HEK293 (cell line): Measurements from ENCODE around the gene PIGL.

ENCODE experiments used
- BCL11A ChIP-seq: fragments of 450-650 bp; formaldehyde crosslinking; IDR thresholded peaks from 2 replicates; pipeline ENCODE4 v1.5.1; 2016; ENCODE audit warnings: low read depth, missing biosample characterization, missing genetic modification characterization
- GFI1B ChIP-seq: fragments of 450-650 bp; formaldehyde crosslinking; IDR thresholded peaks from 2 replicates; pipeline ENCODE4 v1.5.1; 2016; ENCODE audit warnings: missing biosample characterization, missing genetic modification characterization
- GLIS2 ChIP-seq: fragments of 450-650 bp; formaldehyde crosslinking; IDR thresholded peaks from 2 replicates; pipeline ENCODE4 v1.5.1; 2016; ENCODE audit warnings: missing biosample characterization, missing genetic modification characterization
- HOXC10 ChIP-seq: sonication (generic); formaldehyde crosslinking; IDR thresholded peaks from 2 replicates; pipeline ENCODE4 v1.8.1; 2023; ENCODE audit warnings: mild to moderate bottlenecking, missing genetic modification reagents
- MYNN ChIP-seq: fragments of 450-650 bp; formaldehyde crosslinking; IDR thresholded peaks from 2 replicates; pipeline ENCODE4 v1.5.1; 2016; ENCODE audit warnings: missing biosample characterization, missing genetic modification characterization, borderline replicate concordance
- MZF1 ChIP-seq: fragments of 450-650 bp; formaldehyde crosslinking; IDR thresholded peaks from 2 replicates; pipeline ENCODE4 v1.5.1; 2017; ENCODE audit warnings: missing biosample characterization, missing genetic modification characterization, borderline replicate concordance
- OVOL3 ChIP-seq: fragments of 450-650 bp; formaldehyde crosslinking; IDR thresholded peaks from 2 replicates; pipeline ENCODE4 v1.5.1; 2016; ENCODE audit warnings: missing biosample characterization, missing genetic modification characterization
- PBX3 ChIP-seq: sonication (generic); formaldehyde crosslinking; IDR thresholded peaks from 2 replicates; pipeline ENCODE4 v1.8.1; 2022; ENCODE audit warnings: mild to moderate bottlenecking, moderate library complexity, missing genetic modification reagents
- YY2 ChIP-seq: fragments of 450-650 bp; formaldehyde crosslinking; IDR thresholded peaks from 2 replicates; pipeline ENCODE4 v1.5.1; 2016; ENCODE audit warnings: missing biosample characterization, missing genetic modification characterization
- ZBTB1 ChIP-seq: fragments of 450-650 bp; formaldehyde crosslinking; IDR thresholded peaks from 2 replicates; pipeline ENCODE4 v1.5.1; 2016; ENCODE audit warnings: missing biosample characterization, missing genetic modification characterization
- ZBTB20 ChIP-seq: fragments of 450-650 bp; formaldehyde crosslinking; IDR thresholded peaks from 2 replicates; pipeline ENCODE4 v1.5.1; 2016; ENCODE audit warnings: missing biosample characterization, missing genetic modification characterization
- ZBTB26 ChIP-seq: fragments of 450-650 bp; formaldehyde crosslinking; optimal IDR thresholded peaks from 2 replicates; pipeline ENCODE3; 2016; ENCODE audit warnings: missing biosample characterization, mild to moderate bottlenecking, missing genetic modification characterization
- ZNF132 ChIP-seq: fragments of 450-650 bp; formaldehyde crosslinking; IDR thresholded peaks from 2 replicates; pipeline ENCODE4 v1.5.1; 2017; ENCODE audit warnings: missing biosample characterization, missing genetic modification characterization, borderline replicate concordance
- ZNF138 ChIP-seq: fragments of 450-650 bp; formaldehyde crosslinking; IDR thresholded peaks from 2 replicates; pipeline ENCODE4 v1.5.1; 2016; ENCODE audit warnings: missing biosample characterization, missing genetic modification characterization, borderline replicate concordance
- ZNF174 ChIP-seq: fragments of 450-650 bp; formaldehyde crosslinking; IDR thresholded peaks from 2 replicates; pipeline ENCODE4 v1.5.0; 2017; ENCODE audit warnings: missing biosample characterization, mild to moderate bottlenecking, missing genetic modification characterization
- ZNF175 ChIP-seq: fragments of 450-650 bp; formaldehyde crosslinking; IDR thresholded peaks from 2 replicates; pipeline ENCODE4 v1.5.1; 2016; ENCODE audit warnings: missing biosample characterization, missing genetic modification characterization
- ZNF211 ChIP-seq: fragments of 450-650 bp; formaldehyde crosslinking; IDR thresholded peaks from 2 replicates; pipeline ENCODE4 v1.5.1; 2016; ENCODE audit warnings: low read depth, missing biosample characterization, missing genetic modification characterization
- ZNF423 ChIP-seq: fragments of 450-650 bp; formaldehyde crosslinking; IDR thresholded peaks from 2 replicates; pipeline ENCODE4 v1.5.1; 2016; ENCODE audit warnings: missing biosample characterization, missing genetic modification characterization
- ZNF48 ChIP-seq: fragments of 450-650 bp; formaldehyde crosslinking; IDR thresholded peaks from 2 replicates; pipeline ENCODE4 v1.5.1; 2016; ENCODE audit warnings: missing biosample characterization, missing genetic modification characterization
- ZNF521 ChIP-seq: fragments of 450-650 bp; formaldehyde crosslinking; IDR thresholded peaks from 2 replicates; pipeline ENCODE4 v1.5.1; 2017; ENCODE audit warnings: missing biosample characterization, mild to moderate bottlenecking, missing genetic modification characterization
- ZNF585B ChIP-seq: fragments of 450-650 bp; formaldehyde crosslinking; IDR thresholded peaks from 2 replicates; pipeline ENCODE4 v1.5.1; 2016; ENCODE audit warnings: missing biosample characterization, missing genetic modification characterization
- ZNF654 ChIP-seq: fragments of 450-650 bp; formaldehyde crosslinking; IDR thresholded peaks from 2 replicates; pipeline ENCODE4 v1.5.1; 2016; ENCODE audit warnings: low read depth, missing biosample characterization, missing genetic modification characterization
- ZSCAN5A ChIP-seq: fragments of 450-650 bp; formaldehyde crosslinking; IDR thresholded peaks from 2 replicates; pipeline ENCODE4 v1.5.1; 2016; ENCODE audit warnings: missing biosample characterization, missing genetic modification characterization
- TF ChIP-seq, protein P1 (sequence below): fragments of 450-650 bp; formaldehyde crosslinking; conservative IDR thresholded peaks from 2 replicates; pipeline ENCODE4 v1.5.1; 2016; ENCODE audit warnings: low read depth, missing biosample characterization, missing genetic modification characterization
- TF ChIP-seq, protein P2 (sequence below): fragments of 450-650 bp; IDR thresholded peaks from 2 replicates; pipeline ENCODE4 v1.5.1; 2018; ENCODE audit warnings: missing biosample characterization, mild to moderate bottlenecking, missing genetic modification characterization
- TF ChIP-seq, protein P3 (sequence below): fragments of 450-650 bp; formaldehyde crosslinking; IDR thresholded peaks from 2 replicates; pipeline ENCODE4 v1.5.1; 2016; ENCODE audit warnings: missing biosample characterization, missing genetic modification characterization
- TF ChIP-seq, protein P4 (sequence below): fragments of 450-650 bp; formaldehyde crosslinking; IDR thresholded peaks from 2 replicates; pipeline ENCODE4 v1.5.1; 2017; ENCODE audit warnings: missing biosample characterization, missing genetic modification characterization

Gene PIGL

DNA sequence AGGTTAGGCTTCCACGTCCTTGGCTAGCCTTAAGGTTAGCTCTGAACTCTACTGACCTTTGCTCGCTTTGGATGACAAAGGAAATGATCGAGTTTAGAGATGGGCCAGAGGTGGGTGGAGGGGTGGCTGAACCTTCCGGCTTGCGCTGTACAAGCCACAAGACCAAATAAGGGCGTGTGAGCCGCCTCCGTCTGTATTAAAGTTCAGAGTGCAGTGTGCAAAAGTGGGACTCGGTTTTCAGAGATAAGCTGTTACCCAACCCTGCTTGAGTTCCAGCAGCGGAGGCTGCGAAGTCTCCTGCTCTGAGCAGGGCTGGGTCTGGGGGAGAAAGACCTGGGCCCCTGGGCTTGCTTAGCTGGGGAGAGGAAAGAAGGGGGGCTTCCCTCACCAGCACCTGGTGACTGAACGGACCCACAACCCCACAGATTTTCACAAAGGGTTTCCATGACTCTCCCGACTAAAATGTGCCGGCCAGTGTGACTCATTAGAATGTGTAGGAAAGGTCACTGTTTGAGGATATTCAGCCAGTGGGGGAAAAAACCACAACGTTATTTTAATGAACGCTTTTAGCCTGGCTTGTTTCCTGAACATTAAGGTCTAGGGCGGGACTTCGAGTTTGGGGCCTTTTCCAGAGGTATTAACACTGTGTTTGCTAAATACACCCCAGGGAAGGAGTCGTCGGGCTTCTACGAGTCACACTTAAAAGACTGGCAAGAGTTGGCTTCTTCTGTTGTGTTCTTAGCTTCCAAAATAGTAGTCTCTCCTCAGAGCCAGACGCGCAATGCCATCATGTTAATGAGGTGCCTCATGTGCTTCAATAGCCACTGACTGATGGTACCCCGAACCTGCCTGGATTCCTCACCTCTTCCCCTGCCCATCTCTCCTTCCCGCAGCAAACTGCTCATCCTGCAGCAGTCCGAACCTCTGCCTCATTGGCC, 69.3 kb downstream of the PIGL start (continued):
- TF ChIP-seq ZBTB26 (tag by site-specific recombination) (no peak), OVOL3 (tag by site-specific recombination) (no peak), ZBTB1 (tag by site-specific recombination) (no peak), ZNF585B (tag by site-specific recombination) (no peak), GFI1B (no peak), MZF1 (no peak), ZNF48 (tag by site-specific recombination) (no peak), ZNF175 (tag by site-specific recombination) (no peak), ZNF132 (tag by site-specific recombination) (no peak), ZNF138 (tag by site-specific recombination) (no peak), YY2 (tag by site-specific recombination) (no peak), MYNN (tag by site-specific recombination) (peak; percentile 98), BCL11A (tag by site-specific recombination) (no peak), ZNF211 (tag by site-specific recombination) (no peak), ZNF654 (tag by site-specific recombination) (no peak; the same call in 1 of the 2 replicates), ZNF174 (tag by site-specific recombination) (no peak), ZSCAN5A (tag by site-specific recombination) (no peak), GLIS2 (tag by site-specific recombination) (no peak; the same call in none of the 2 replicates), ZNF423 (no peak), ZBTB20 (peak; percentile 74), HOXC10 (CRISPR knock-in tag) (no peak), ZNF521 (no peak), PBX3 (CRISPR knock-in tag) (no peak)
- TF ChIP-seq, protein P1, sequence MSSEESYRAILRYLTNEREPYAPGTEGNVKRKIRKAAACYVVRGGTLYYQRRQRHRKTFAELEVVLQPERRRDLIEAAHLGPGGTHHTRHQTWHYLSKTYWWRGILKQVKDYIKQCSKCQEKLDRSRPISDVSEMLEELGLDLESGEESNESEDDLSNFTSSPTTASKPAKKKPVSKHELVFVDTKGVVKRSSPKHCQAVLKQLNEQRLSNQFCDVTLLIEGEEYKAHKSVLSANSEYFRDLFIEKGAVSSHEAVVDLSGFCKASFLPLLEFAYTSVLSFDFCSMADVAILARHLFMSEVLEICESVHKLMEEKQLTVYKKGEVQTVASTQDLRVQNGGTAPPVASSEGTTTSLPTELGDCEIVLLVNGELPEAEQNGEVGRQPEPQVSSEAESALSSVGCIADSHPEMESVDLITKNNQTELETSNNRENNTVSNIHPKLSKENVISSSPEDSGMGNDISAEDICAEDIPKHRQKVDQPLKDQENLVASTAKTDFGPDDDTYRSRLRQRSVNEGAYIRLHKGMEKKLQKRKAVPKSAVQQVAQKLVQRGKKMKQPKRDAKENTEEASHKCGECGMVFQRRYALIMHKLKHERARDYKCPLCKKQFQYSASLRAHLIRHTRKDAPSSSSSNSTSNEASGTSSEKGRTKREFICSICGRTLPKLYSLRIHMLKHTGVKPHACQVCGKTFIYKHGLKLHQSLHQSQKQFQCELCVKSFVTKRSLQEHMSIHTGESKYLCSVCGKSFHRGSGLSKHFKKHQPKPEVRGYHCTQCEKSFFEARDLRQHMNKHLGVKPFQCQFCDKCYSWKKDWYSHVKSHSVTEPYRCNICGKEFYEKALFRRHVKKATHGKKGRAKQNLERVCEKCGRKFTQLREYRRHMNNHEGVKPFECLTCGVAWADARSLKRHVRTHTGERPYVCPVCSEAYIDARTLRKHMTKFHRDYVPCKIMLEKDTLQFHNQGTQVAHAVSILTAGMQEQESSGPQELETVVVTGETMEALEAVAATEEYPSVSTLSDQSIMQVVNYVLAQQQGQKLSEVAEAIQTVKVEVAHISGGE (tag by site-specific recombination), result no peak
- TF ChIP-seq, protein P2, sequence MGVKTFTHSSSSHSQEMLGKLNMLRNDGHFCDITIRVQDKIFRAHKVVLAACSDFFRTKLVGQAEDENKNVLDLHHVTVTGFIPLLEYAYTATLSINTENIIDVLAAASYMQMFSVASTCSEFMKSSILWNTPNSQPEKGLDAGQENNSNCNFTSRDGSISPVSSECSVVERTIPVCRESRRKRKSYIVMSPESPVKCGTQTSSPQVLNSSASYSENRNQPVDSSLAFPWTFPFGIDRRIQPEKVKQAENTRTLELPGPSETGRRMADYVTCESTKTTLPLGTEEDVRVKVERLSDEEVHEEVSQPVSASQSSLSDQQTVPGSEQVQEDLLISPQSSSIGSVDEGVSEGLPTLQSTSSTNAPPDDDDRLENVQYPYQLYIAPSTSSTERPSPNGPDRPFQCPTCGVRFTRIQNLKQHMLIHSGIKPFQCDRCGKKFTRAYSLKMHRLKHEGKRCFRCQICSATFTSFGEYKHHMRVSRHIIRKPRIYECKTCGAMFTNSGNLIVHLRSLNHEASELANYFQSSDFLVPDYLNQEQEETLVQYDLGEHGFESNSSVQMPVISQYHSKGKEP (tag by site-specific recombination), result no peak
- TF ChIP-seq, protein P3, sequence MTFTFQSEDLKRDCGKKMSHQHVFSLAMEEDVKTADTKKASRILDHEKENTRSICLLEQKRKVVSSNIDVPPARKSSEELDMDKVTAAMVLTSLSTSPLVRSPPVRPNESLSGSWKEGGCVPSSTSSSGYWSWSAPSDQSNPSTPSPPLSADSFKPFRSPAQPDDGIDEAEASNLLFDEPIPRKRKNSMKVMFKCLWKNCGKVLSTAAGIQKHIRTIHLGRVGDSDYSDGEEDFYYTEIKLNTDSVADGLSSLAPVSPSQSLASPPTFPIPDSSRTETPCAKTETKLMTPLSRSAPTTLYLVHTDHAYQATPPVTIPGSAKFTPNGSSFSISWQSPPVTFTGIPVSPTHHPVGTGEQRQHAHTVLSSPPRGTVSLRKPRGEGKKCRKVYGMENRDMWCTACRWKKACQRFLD (tag by site-specific recombination), result no peak
- TF ChIP-seq, protein P4, sequence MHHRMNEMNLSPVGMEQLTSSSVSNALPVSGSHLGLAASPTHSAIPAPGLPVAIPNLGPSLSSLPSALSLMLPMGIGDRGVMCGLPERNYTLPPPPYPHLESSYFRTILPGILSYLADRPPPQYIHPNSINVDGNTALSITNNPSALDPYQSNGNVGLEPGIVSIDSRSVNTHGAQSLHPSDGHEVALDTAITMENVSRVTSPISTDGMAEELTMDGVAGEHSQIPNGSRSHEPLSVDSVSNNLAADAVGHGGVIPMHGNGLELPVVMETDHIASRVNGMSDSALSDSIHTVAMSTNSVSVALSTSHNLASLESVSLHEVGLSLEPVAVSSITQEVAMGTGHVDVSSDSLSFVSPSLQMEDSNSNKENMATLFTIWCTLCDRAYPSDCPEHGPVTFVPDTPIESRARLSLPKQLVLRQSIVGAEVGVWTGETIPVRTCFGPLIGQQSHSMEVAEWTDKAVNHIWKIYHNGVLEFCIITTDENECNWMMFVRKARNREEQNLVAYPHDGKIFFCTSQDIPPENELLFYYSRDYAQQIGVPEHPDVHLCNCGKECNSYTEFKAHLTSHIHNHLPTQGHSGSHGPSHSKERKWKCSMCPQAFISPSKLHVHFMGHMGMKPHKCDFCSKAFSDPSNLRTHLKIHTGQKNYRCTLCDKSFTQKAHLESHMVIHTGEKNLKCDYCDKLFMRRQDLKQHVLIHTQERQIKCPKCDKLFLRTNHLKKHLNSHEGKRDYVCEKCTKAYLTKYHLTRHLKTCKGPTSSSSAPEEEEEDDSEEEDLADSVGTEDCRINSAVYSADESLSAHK (tag by site-specific recombination), result no peak
